ENCODE measurements around the gene CLTC.
"Not testable (repeated sequence)": the region's sequence is repeated elsewhere in the genome, so short reads cannot be mapped to it uniquely, and the experiment has no call there.

CLTC gene

DNA sequence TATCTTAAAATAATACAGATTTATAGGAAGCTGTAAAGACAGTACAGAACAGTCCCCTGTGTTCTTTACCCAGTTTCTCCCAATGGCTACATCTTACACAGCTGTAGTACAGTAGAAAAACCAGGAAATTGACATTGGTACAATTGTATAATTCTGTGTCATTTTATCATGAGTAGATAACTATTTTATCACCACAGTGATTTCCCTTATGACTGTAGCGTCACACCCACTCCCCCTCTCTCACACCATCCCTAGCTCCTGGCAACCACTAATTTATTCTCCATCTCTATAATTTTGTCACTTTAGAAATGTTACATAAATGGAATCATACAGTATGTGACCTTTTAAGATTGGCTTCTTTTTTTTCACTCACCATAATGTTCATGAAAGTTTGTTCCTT, 30.9 kb downstream of the CLTC start:
- Histone ChIP-seq H3K9me3 (ENCODE audit: control insufficient read depth, low read length) (peaks cover 13% of the 10 kb centered on the region), H3K4me3 (ENCODE audit: extremely low read depth, insufficient read depth, low read length, poor library complexity, severe bottlenecking) (no peak overlapping the region), H3K4me1 (ENCODE audit: control insufficient read depth, insufficient read depth, low read length, poor library complexity, severe bottlenecking) (peaks cover 13% of the 10 kb centered on the region), H3K36me3 (ENCODE audit: control insufficient read depth, insufficient read depth, low read length) (peaks cover 95% of the 10 kb centered on the region), H3K27ac (ENCODE audit: low read depth, low read length, severe bottlenecking) (no peak overlapping the region)
- WGBS, 2 experiments (ENCODE audit: insufficient coverage in 2 of 2) = no CpG with 5 or more reads among the region's 1 CpG

- Histone ChIP-seq H3K27ac (ENCODE audit: low read depth, low read length, severe bottlenecking) (no peak overlapping the region), H3K4me1 (ENCODE audit: control insufficient read depth, insufficient read depth, low read length, poor library complexity, severe bottlenecking) (peaks cover 13% of the 10 kb centered on the region), H3K36me3 (ENCODE audit: control insufficient read depth, insufficient read depth, low read length) (peaks cover 96% of the 10 kb centered on the region), H3K9me3 (ENCODE audit: control insufficient read depth, low read length) (peaks cover 13% of the 10 kb centered on the region), H3K4me3 (ENCODE audit: extremely low read depth, insufficient read depth, low read length, poor library complexity, severe bottlenecking) (no peak overlapping the region)
Observed at GRCh38 chr17:59651346-59651745, 31.7 kb downstream of the CLTC start.

- Histone ChIP-seq H3K36me3 (ENCODE audit: control insufficient read depth, insufficient read depth, low read length) (peaks cover 96% of the 10 kb centered on the region), H3K27ac (ENCODE audit: low read depth, low read length, severe bottlenecking) (no peak overlapping the region), H3K4me3 (ENCODE audit: extremely low read depth, insufficient read depth, low read length, poor library complexity, severe bottlenecking) (no peak overlapping the region), H3K9me3 (ENCODE audit: control insufficient read depth, low read length) (peaks cover 13% of the 10 kb centered on the region), H3K4me1 (ENCODE audit: control insufficient read depth, insufficient read depth, low read length, poor library complexity, severe bottlenecking) (peaks cover 9% of the 10 kb centered on the region)
- 100% methylated on average over 1 of the region's 2 CpGs; no CpG with 5 or more reads in 1 of the 2 experiments for WGBS, 2 experiments (ENCODE audit: insufficient coverage in 2 of 2)
Observed at GRCh38 chr17:59652119-59652518, 32.4 kb downstream of the CLTC start.

DNA sequence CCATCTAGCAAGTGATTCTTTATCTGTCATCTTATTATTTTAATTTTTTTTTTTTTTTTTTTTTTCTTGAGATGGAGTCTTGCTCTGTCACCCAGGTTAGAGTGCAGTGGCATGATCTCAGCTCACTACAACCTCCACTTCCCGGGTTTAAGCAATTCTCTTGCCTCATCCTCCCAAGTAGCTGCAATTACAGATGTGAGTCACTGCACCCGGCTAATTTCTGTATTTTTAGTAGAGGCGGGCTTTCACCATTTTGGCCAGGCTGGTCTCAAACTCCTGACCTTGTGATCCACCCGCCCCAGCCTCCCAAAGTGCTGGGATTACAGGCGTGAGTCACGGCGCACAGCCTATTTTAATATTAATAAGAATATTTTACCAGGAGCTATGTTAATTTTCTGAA, 36.9 kb downstream of the CLTC start:
- Histone ChIP-seq H3K36me3 (ENCODE audit: control insufficient read depth, insufficient read depth, low read length) (peaks cover 92% of the 10 kb centered on the region), H3K9me3 (ENCODE audit: control insufficient read depth, low read length) (peaks cover 13% of the 10 kb centered on the region)
- H3K27ac ChIP-seq (ENCODE audit: low read depth, low read length, severe bottlenecking); H3K4me3 ChIP-seq (ENCODE audit: extremely low read depth, insufficient read depth, low read length, poor library complexity, severe bottlenecking); H3K4me1 ChIP-seq (ENCODE audit: control insufficient read depth, insufficient read depth, low read length, poor library complexity, severe bottlenecking): not testable (repeated sequence)
- 100% methylated on average over 1 of the region's 7 CpGs; no CpG with 5 or more reads in 1 of the 2 experiments for WGBS, 2 experiments (ENCODE audit: insufficient coverage in 2 of 2)

DNA sequence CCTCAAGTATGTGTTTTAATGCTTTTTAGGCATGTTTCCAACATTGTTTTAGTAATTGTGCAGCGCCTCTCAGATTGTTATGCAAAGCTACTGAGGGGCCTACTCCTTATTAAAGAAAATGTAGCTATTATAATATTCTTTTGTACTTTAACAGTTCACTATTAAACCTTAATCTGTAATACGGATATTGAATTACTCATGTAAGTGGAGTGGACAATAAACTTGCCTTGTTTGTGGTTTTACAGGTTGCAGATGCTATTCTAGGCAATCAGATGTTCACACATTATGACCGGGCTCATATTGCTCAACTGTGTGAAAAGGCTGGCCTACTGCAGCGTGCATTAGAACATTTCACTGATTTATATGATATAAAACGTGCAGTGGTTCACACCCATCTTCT, 46.5 kb downstream of the CLTC start:
- WGBS, 2 experiments (ENCODE audit: insufficient coverage in 2 of 2) = 80 to 82% methylated on average over 1 of the region's 5 CpGs
- H3K4me3 ChIP-seq (ENCODE audit: extremely low read depth, insufficient read depth, low read length, poor library complexity, severe bottlenecking) = no peak overlapping the region
- peaks cover 7% of the 10 kb centered on the region for H3K4me1 ChIP-seq (ENCODE audit: control insufficient read depth, insufficient read depth, low read length, poor library complexity, severe bottlenecking)
- no peaks in the 10 kb centered on the region for H3K9me3 ChIP-seq (ENCODE audit: control insufficient read depth, low read length)
- no peak overlapping the region for H3K27ac ChIP-seq (ENCODE audit: low read depth, low read length, severe bottlenecking)
- peaks cover 79% of the 10 kb centered on the region for H3K36me3 ChIP-seq (ENCODE audit: control insufficient read depth, insufficient read depth, low read length)

DNA sequence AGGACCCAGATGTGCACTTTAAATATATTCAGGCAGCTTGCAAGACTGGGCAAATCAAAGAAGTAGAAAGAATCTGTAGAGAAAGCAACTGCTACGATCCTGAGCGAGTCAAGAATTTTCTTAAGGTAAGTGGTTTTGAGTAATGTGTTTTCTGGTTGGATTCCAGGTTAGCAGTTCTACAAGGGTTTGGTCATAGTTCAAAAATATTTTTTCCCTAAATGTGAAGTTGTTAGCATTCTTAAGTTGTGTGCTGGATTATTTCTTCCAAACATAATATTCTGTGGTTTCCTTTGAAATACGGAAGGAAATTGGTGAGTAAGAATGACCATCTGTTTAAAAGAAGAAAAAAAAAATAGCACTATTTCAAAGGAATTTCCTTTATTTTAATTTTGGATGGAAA, 49.1 kb downstream of the CLTC start:
- Histone ChIP-seq H3K36me3 (ENCODE audit: control insufficient read depth, insufficient read depth, low read length) (peaks cover 68% of the 10 kb centered on the region), H3K4me3 (ENCODE audit: extremely low read depth, insufficient read depth, low read length, poor library complexity, severe bottlenecking) (no peak overlapping the region), H3K9me3 (ENCODE audit: control insufficient read depth, low read length) (no peaks in the 10 kb centered on the region), H3K27ac (ENCODE audit: low read depth, low read length, severe bottlenecking) (no peak overlapping the region), H3K4me1 (ENCODE audit: control insufficient read depth, insufficient read depth, low read length, poor library complexity, severe bottlenecking) (peaks cover 7% of the 10 kb centered on the region)
- 88 to 100% methylated on average over 1 to 2 of the region's 3 CpGs for WGBS, 2 experiments (ENCODE audit: insufficient coverage in 2 of 2)

DNA sequence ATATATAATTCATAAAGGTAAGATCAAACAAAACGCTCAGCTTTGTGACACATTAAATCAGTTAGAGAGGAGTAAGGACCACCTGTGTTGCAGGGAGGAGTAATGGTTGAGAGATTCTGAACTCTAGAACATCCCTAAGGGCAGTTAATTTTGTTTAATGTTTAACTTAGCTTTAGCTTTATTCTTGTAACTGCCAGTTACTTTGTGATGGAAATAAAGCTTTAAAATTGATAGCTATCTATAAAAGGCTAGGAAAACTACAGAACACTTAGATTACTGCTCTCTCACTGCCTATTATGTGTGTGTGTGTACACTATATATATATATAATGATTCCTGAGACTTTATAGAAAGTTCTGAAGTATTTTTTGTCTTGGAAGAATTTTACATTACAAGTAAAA, 49.7 kb downstream of the CLTC start:
- Histone ChIP-seq H3K36me3 (ENCODE audit: control insufficient read depth, insufficient read depth, low read length) (peaks cover 68% of the 10 kb centered on the region), H3K27ac (ENCODE audit: low read depth, low read length, severe bottlenecking) (no peak overlapping the region)
- WGBS, 2 experiments (ENCODE audit: insufficient coverage in 2 of 2) = no CpG with 5 or more reads among the region's 1 CpG

DNA sequence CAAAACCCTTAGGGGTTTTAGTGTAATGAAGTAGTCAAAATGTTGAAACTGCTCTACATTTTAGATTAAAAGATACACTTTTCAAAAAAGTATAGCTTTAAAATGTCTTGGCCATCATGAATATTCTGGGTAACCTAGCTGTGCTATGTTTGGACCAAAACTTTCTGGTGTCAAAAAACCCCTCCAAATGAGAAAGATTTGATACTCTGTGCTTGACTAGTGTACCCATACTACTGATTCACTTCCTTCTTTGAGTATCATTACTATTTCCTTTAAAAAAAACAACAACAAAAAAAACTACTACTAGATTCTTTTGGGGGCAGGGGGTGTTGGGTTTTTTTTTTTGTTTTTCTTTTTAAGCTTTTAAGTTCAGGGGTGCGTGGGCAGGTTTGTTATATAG, 50.2 kb downstream of the CLTC start:
- WGBS, 2 experiments (ENCODE audit: insufficient coverage in 2 of 2) = no CpG with 5 or more reads among the region's 1 CpG
- H3K36me3 ChIP-seq (ENCODE audit: control insufficient read depth, insufficient read depth, low read length) = peaks cover 68% of the 10 kb centered on the region
- no peak overlapping the region for H3K27ac ChIP-seq (ENCODE audit: low read depth, low read length, severe bottlenecking)
- H3K4me3 ChIP-seq (ENCODE audit: extremely low read depth, insufficient read depth, low read length, poor library complexity, severe bottlenecking) = no peak overlapping the region
- peaks cover 7% of the 10 kb centered on the region for H3K4me1 ChIP-seq (ENCODE audit: control insufficient read depth, insufficient read depth, low read length, poor library complexity, severe bottlenecking)
- H3K9me3 ChIP-seq (ENCODE audit: control insufficient read depth, low read length) = no peaks in the 10 kb centered on the region

More for the DNA sequence above, 49.7 kb downstream of the CLTC start:
- peaks cover 7% of the 10 kb centered on the region for H3K4me1 ChIP-seq (ENCODE audit: control insufficient read depth, insufficient read depth, low read length, poor library complexity, severe bottlenecking)
- H3K9me3 ChIP-seq (ENCODE audit: control insufficient read depth, low read length) = no peaks in the 10 kb centered on the region
- no peak overlapping the region for H3K4me3 ChIP-seq (ENCODE audit: extremely low read depth, insufficient read depth, low read length, poor library complexity, severe bottlenecking)

GRCh38 chr17:59671386-59671785, 51.7 kb downstream of the CLTC start:
- WGBS, 2 experiments (ENCODE audit: insufficient coverage in 2 of 2) = no CpG with 5 or more reads among the region's 1 CpG
- H3K36me3 ChIP-seq (ENCODE audit: control insufficient read depth, insufficient read depth, low read length) = peaks cover 70% of the 10 kb centered on the region
- no peak overlapping the region for H3K27ac ChIP-seq (ENCODE audit: low read depth, low read length, severe bottlenecking)
- peaks cover 7% of the 10 kb centered on the region for H3K4me1 ChIP-seq (ENCODE audit: control insufficient read depth, insufficient read depth, low read length, poor library complexity, severe bottlenecking)
- no peak overlapping the region for H3K4me3 ChIP-seq (ENCODE audit: extremely low read depth, insufficient read depth, low read length, poor library complexity, severe bottlenecking)
- no peaks in the 10 kb centered on the region for H3K9me3 ChIP-seq (ENCODE audit: control insufficient read depth, low read length)

- H3K27ac ChIP-seq (ENCODE audit: low read depth, low read length, severe bottlenecking) = no peak overlapping the region
- WGBS, 2 experiments (ENCODE audit: insufficient coverage in 2 of 2) = 89% methylated on average over 1 of the region's 1 CpG; no CpG with 5 or more reads in 1 of the 2 experiments
- H3K4me3 ChIP-seq (ENCODE audit: extremely low read depth, insufficient read depth, low read length, poor library complexity, severe bottlenecking) = no peak overlapping the region
- no peaks in the 10 kb centered on the region for H3K9me3 ChIP-seq (ENCODE audit: control insufficient read depth, low read length)
- no peaks in the 10 kb centered on the region for H3K4me1 ChIP-seq (ENCODE audit: control insufficient read depth, insufficient read depth, low read length, poor library complexity, severe bottlenecking)
- peaks cover 80% of the 10 kb centered on the region for H3K36me3 ChIP-seq (ENCODE audit: control insufficient read depth, insufficient read depth, low read length)
Observed at GRCh38 chr17:59675231-59675630, 55.5 kb downstream of the CLTC start.

DNA sequence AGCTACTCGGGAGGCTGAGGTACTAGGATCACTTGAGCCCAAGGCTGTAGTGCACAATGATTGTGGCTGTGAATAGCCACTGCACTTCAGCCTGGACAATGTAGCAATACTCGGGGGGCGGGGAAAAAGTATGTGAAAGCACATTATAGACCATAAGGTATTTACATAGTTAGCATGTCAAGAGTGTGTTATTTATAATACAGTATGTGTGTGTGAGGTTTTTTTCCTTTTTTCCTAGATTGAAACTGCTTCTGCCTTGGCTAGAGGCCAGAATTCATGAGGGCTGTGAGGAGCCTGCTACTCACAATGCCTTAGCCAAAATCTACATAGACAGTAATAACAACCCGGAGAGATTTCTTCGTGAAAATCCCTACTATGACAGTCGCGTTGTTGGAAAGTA, 57.0 kb downstream of the CLTC start:
- WGBS, 2 experiments (ENCODE audit: insufficient coverage in 2 of 2) = 96 to 97% methylated on average over 5 of the region's 7 CpGs
- Histone ChIP-seq H3K27ac (ENCODE audit: low read depth, low read length, severe bottlenecking) (no peak overlapping the region), H3K4me3 (ENCODE audit: extremely low read depth, insufficient read depth, low read length, poor library complexity, severe bottlenecking) (no peak overlapping the region), H3K36me3 (ENCODE audit: control insufficient read depth, insufficient read depth, low read length) (peaks cover 83% of the 10 kb centered on the region), H3K4me1 (ENCODE audit: control insufficient read depth, insufficient read depth, low read length, poor library complexity, severe bottlenecking) (no peaks in the 10 kb centered on the region), H3K9me3 (ENCODE audit: control insufficient read depth, low read length) (no peaks in the 10 kb centered on the region)

Measured in mesodermal cell (in vitro differentiated cells).